Nephron (organoid): ENCODE measurements around the gene FOXE1.

Source experiments
- H3K27ac Mint-ChIP-seq, 3 experiments: 2 replicates each; pipeline ENCODE4 v1.8.0; 2020; ENCODE audit warnings: mixed read lengths in 3 of 3, mild to moderate bottlenecking in 2 of 3, moderate library complexity in 1 of 3
- H3K27me3 Mint-ChIP-seq: 2 replicates; pipeline ENCODE4 v1.8.0; 2021; ENCODE audit warnings: low read depth, mild to moderate bottlenecking, moderate library complexity, mixed read lengths
- H3K36me3 Mint-ChIP-seq: 2 replicates; pipeline ENCODE4 v1.8.0; 2020; ENCODE audit warnings: low read depth, mixed read lengths
- H3K4me1 Mint-ChIP-seq: 2 replicates; pipeline ENCODE4 v1.8.0; 2020; ENCODE audit warnings: mixed read lengths
- H3K4me3 Mint-ChIP-seq, 3 experiments: 2 replicates each; pipeline ENCODE4 v1.8.0; 2020; ENCODE audit warnings: mild to moderate bottlenecking in 3 of 3, mixed read lengths in 3 of 3, moderate library complexity in 2 of 3
- H3K9me3 Mint-ChIP-seq: 2 replicates; pipeline ENCODE4 v1.8.0; 2020; ENCODE audit warnings: mixed read lengths
- TF ChIP-seq, protein P1 (sequence below), 3 experiments: fragments of 200-600 bp; sonication (generic); IDR thresholded peaks; one replicate each; pipeline ENCODE4 v1.5.0; 2021; ENCODE audit warnings: antibody characterized with exemption in 3 of 3; ENCODE audit not compliant: unreplicated experiment in 3 of 3

FOXE1 gene

GRCh38 chr9:97809666-97810344, 43.2 kb upstream of the FOXE1 start:
- TF ChIP-seq, protein P1, sequence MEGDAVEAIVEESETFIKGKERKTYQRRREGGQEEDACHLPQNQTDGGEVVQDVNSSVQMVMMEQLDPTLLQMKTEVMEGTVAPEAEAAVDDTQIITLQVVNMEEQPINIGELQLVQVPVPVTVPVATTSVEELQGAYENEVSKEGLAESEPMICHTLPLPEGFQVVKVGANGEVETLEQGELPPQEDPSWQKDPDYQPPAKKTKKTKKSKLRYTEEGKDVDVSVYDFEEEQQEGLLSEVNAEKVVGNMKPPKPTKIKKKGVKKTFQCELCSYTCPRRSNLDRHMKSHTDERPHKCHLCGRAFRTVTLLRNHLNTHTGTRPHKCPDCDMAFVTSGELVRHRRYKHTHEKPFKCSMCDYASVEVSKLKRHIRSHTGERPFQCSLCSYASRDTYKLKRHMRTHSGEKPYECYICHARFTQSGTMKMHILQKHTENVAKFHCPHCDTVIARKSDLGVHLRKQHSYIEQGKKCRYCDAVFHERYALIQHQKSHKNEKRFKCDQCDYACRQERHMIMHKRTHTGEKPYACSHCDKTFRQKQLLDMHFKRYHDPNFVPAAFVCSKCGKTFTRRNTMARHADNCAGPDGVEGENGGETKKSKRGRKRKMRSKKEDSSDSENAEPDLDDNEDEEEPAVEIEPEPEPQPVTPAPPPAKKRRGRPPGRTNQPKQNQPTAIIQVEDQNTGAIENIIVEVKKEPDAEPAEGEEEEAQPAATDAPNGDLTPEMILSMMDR (IDR thresholded peaks at IDR 0.05; ENCODE audit: unreplicated experiment in 3 of 3): no peak
- Mint-ChIP-seq H3K4me1 (no peaks in the 10 kb centered on the region), H3K27me3 (peaks cover 57% of the 10 kb centered on the region), H3K4me3 (no peak overlapping the region), H3K36me3 (no peaks in the 10 kb centered on the region), H3K27ac (no peak overlapping the region), H3K9me3 (no peaks in the 10 kb centered on the region)

DNA sequence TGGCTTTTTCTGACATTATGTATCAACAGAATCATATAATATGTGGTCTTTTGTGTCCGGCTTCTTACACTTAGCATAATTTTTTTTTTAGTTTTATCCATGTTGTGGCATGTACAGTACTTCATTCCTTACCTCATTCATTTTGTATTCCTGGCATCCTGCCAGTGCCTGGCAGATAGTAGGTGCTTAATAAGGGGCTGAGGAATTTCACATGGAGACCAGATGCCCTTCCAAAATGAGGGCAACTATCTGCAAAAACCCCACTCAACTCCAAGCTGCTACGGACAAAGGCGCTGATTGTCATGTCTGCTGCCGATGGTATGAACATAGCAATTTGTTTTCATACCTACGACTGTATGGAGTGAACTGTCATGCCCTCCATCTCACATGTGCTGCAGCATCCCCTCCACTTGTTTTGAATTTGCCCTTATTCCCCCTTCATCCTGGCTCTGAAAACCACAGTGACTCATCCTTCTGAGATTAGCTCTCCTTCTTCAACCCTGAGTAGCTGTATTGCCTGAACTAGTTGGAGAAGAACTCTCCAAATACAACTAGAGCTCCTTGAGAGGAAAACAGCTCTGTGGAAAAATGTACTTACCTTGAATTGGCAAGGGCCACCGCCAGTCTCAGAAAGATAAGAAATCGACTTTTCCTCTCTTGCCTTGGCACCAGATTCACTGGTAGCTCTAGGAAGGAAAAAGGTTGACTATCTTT, 41.3 kb upstream of the FOXE1 start:
- Mint-ChIP-seq H3K36me3 (no peaks in the 10 kb centered on the region), H3K4me1 (no peaks in the 10 kb centered on the region), H3K27ac (no peak overlapping the region), H3K27me3 (peaks cover 48% of the 10 kb centered on the region), H3K4me3 (no peak overlapping the region), H3K9me3 (no peaks in the 10 kb centered on the region)
- TF ChIP-seq, protein P1 (IDR thresholded peaks at IDR 0.05; ENCODE audit: unreplicated experiment in 3 of 3): no peak

DNA sequence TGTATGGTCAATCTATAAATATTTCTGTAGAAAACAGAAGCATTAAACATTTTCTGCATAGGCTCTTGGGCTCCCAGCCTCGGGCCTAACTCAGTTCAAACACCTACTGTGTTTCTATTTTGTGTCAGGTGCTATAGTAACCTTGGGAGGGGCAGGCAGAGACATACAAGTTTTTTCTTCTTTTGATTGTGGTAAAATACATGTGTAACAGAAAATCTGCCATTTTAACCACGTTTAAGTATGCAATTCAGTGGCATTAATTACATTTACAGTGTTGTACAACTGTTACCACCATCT, 40.8 kb upstream of the FOXE1 start:
- no peak overlapping the region for H3K4me3 Mint-ChIP-seq

DNA sequence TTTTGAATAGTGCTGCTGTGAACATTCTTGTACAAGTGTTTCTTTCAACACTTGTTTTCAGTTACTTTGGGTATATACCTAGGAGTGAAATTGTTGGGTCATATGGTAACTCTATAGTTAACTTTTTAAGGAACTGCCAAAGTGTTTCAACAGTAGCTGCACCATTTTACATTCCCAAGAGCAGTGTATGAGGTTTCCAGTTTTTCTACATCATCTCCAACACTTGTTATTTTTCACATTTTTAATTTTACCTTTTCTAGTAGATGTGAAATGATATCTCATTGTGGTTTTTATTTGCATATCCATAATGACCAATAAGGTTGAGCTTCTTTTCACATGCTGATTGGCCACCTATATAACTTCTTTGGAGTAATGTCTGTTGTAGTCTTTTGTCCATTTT, 40.0 kb upstream of the FOXE1 start:
- Mint-ChIP-seq H3K27ac (no peak overlapping the region), H3K36me3 (no peaks in the 10 kb centered on the region), H3K9me3 (peaks cover 3% of the 10 kb centered on the region), H3K27me3 (peaks cover 46% of the 10 kb centered on the region), H3K4me1 (no peaks in the 10 kb centered on the region), H3K4me3 (no peak overlapping the region)
- TF ChIP-seq, protein P1 (IDR thresholded peaks at IDR 0.05; ENCODE audit: unreplicated experiment in 3 of 3): no peak

More for the DNA sequence above, 40.8 kb upstream of the FOXE1 start:
- no peaks in the 10 kb centered on the region for H3K4me1 Mint-ChIP-seq
- H3K27me3 Mint-ChIP-seq: peaks cover 44% of the 10 kb centered on the region
- H3K36me3 Mint-ChIP-seq: no peaks in the 10 kb centered on the region
- TF ChIP-seq, protein P1 (IDR thresholded peaks at IDR 0.05; ENCODE audit: unreplicated experiment in 3 of 3): no peak
- no peak overlapping the region for H3K27ac Mint-ChIP-seq
- H3K9me3 Mint-ChIP-seq: no peaks in the 10 kb centered on the region

DNA sequence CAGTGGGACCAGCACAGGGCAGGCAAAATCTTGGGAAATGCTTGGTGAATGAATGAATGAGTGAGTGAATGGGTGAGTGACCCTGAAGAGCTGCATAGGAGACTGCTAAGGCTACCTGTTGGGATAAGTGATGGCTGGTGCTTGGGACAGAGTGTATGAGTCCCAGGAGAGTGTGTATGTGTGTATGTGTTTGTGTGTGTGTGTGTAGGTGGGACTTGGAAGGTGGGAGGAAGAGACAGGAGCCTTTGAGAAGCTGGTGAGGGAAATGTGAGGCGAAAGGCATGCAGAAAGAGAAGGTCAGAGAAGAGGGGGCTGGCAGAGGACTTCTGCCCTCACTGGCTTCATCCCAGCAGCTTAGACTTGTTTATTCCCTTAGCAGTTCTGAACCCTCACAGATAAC, 33.3 kb upstream of the FOXE1 start:
- Mint-ChIP-seq H3K4me1 (no peaks in the 10 kb centered on the region), H3K27me3 (peaks cover 72% of the 10 kb centered on the region), H3K4me3 (no peak overlapping the region), H3K9me3 (peaks cover 18% of the 10 kb centered on the region), H3K27ac (no peak overlapping the region), H3K36me3 (no peaks in the 10 kb centered on the region)
- TF ChIP-seq, protein P1 (IDR thresholded peaks at IDR 0.05; ENCODE audit: unreplicated experiment in 3 of 3): no peak

GRCh38 chr9:97820373-97820772, 32.7 kb upstream of the FOXE1 start:
- no peak overlapping the region for H3K27ac Mint-ChIP-seq
- TF ChIP-seq, protein P1 (IDR thresholded peaks at IDR 0.05; ENCODE audit: unreplicated experiment in 3 of 3): no peak
- H3K4me1 Mint-ChIP-seq: no peaks in the 10 kb centered on the region
- peaks cover 18% of the 10 kb centered on the region for H3K9me3 Mint-ChIP-seq
- peaks cover 73% of the 10 kb centered on the region for H3K27me3 Mint-ChIP-seq
- no peaks in the 10 kb centered on the region for H3K36me3 Mint-ChIP-seq
- H3K4me3 Mint-ChIP-seq: no peak overlapping the region
